Measurements from ENCODE around the gene TMEM238. TPM values are rescaled to one million over a fixed set of nuclear protein-coding genes. Genes with fewer than 3 reads are reported as not detected.

TMEM238 gene
- polyA plus RNA-seq, 1 of the 3 experiments (the other 2 are of a cell fraction): 0.12 TPM

DNA sequence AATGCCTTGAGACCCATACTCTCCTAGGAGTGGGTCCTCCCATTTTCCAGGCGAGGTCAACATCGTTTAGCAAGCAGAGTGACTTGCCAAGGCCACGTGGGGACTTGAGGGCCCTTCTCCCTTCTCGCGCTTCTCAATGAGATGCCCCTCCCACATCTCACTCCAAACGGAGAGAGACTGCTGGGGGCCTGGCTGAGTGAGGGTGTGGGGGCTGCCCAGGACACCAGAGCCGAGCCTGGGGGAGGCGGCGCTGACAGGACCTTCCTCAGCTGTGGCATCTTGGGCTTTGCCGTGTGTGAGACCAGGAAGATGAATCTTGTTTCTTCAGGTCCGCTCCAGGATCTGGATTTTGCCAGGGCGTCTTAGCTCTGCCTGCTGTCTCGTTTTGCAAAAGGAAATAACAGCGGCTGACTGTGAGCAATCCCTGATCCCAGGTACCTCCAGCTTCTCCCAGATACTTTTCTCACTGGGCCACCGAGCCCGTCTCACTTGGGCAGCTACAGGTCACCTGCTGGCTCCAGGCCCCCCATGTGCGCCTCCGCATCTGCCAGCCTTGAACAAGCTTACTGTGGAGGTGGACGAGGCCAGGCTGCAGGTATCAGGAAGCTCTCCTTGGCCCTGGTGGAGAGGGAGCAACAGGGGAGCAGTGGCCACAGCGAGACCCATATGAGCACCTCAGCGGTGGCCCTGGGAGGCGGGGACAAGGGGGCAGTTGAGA, 35.6 kb downstream of the TMEM238 start:
- 93% methylated on average over 22 of the region's 22 CpGs for WGBS (ENCODE audit: low lambda C conversion rate)
- POLR2A ChIA-PET: interaction anchor here (1.5 kb wide), 1 partner anchor 59 kb away, joined by 3 read pairs; the partner anchor contains the start of gene UBE2S
- Histone ChIP-seq H2AFZ (ENCODE audit: low read depth) (no peak overlapping the region), H3K4me3 (ENCODE audit: low read depth in 2 of 2, low read length in 1 of 2) (no peak overlapping the region), H3K4me2 (no peak overlapping the region), H3K9me3 (no peaks in the 10 kb centered on the region), H4K20me1 (ENCODE audit: insufficient read depth) (no peaks in the 10 kb centered on the region), H3K36me3 (replicated peaks in 1 of 2; ENCODE audit: control insufficient read depth in 1 of 2, insufficient read depth in 2 of 2, low read length in 1 of 2) (no peaks in the 10 kb centered on the region), H3K27ac (ENCODE audit: low read depth in 2 of 2, low read length in 1 of 2) (no peak overlapping the region), H3K9me2 (no peaks in the 10 kb centered on the region), H3K27me3 (ENCODE audit: insufficient read depth) (peaks cover 14% of the 10 kb centered on the region), H3F3A (replicated peaks; ENCODE audit: insufficient read depth) (peaks cover 6% of the 10 kb centered on the region), H3K9ac (no peak overlapping the region), H3K79me2 (ENCODE audit: insufficient read depth) (no peaks in the 10 kb centered on the region), H3K4me1 (ENCODE audit: control insufficient read depth in 1 of 2, insufficient read depth in 2 of 2, low read depth in 1 of 2, low read length in 1 of 2) (peaks cover 0 to 28% of the 10 kb centered on the region in 2 experiments; a peak in 1 of 4 replicates)
- no peak for DNase-seq
- TF ChIP-seq MXI1 (IDR thresholded peaks at IDR 0.05; ENCODE audit: low read depth, low read length) (no peak), FOXM1 (IDR thresholded peaks at IDR 0.05; ENCODE audit: low read depth) (no peak), MEF2A (IDR thresholded peaks at IDR 0.05; ENCODE audit: borderline replicate concordance, low read depth) (no peak), JUND (IDR thresholded peaks at IDR 0.05) (no peak), TAF1 (IDR thresholded peaks at IDR 0.05; ENCODE audit: borderline replicate concordance, low read depth, low read length) (no peak), SMC3 (IDR thresholded peaks at IDR 0.05; ENCODE audit: low read depth, low read length) (no peak)
- TF ChIP-seq, protein P1, sequence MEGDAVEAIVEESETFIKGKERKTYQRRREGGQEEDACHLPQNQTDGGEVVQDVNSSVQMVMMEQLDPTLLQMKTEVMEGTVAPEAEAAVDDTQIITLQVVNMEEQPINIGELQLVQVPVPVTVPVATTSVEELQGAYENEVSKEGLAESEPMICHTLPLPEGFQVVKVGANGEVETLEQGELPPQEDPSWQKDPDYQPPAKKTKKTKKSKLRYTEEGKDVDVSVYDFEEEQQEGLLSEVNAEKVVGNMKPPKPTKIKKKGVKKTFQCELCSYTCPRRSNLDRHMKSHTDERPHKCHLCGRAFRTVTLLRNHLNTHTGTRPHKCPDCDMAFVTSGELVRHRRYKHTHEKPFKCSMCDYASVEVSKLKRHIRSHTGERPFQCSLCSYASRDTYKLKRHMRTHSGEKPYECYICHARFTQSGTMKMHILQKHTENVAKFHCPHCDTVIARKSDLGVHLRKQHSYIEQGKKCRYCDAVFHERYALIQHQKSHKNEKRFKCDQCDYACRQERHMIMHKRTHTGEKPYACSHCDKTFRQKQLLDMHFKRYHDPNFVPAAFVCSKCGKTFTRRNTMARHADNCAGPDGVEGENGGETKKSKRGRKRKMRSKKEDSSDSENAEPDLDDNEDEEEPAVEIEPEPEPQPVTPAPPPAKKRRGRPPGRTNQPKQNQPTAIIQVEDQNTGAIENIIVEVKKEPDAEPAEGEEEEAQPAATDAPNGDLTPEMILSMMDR (IDR thresholded peaks at IDR 0.05): no peak
- TF ChIP-seq, protein P2, sequence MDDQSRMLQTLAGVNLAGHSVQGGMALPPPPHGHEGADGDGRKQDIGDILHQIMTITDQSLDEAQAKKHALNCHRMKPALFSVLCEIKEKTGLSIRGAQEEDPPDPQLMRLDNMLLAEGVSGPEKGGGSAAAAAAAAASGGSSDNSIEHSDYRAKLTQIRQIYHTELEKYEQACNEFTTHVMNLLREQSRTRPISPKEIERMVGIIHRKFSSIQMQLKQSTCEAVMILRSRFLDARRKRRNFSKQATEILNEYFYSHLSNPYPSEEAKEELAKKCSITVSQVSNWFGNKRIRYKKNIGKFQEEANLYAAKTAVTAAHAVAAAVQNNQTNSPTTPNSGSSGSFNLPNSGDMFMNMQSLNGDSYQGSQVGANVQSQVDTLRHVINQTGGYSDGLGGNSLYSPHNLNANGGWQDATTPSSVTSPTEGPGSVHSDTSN (IDR thresholded peaks at IDR 0.05): no peak
- TF ChIP-seq, protein P3, sequence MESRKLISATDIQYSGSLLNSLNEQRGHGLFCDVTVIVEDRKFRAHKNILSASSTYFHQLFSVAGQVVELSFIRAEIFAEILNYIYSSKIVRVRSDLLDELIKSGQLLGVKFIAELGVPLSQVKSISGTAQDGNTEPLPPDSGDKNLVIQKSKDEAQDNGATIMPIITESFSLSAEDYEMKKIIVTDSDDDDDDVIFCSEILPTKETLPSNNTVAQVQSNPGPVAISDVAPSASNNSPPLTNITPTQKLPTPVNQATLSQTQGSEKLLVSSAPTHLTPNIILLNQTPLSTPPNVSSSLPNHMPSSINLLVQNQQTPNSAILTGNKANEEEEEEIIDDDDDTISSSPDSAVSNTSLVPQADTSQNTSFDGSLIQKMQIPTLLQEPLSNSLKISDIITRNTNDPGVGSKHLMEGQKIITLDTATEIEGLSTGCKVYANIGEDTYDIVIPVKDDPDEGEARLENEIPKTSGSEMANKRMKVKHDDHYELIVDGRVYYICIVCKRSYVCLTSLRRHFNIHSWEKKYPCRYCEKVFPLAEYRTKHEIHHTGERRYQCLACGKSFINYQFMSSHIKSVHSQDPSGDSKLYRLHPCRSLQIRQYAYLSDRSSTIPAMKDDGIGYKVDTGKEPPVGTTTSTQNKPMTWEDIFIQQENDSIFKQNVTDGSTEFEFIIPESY (IDR thresholded peaks at IDR 0.05; ENCODE audit: borderline replicate concordance, low read depth): no peak
- TF ChIP-seq, protein P4, sequence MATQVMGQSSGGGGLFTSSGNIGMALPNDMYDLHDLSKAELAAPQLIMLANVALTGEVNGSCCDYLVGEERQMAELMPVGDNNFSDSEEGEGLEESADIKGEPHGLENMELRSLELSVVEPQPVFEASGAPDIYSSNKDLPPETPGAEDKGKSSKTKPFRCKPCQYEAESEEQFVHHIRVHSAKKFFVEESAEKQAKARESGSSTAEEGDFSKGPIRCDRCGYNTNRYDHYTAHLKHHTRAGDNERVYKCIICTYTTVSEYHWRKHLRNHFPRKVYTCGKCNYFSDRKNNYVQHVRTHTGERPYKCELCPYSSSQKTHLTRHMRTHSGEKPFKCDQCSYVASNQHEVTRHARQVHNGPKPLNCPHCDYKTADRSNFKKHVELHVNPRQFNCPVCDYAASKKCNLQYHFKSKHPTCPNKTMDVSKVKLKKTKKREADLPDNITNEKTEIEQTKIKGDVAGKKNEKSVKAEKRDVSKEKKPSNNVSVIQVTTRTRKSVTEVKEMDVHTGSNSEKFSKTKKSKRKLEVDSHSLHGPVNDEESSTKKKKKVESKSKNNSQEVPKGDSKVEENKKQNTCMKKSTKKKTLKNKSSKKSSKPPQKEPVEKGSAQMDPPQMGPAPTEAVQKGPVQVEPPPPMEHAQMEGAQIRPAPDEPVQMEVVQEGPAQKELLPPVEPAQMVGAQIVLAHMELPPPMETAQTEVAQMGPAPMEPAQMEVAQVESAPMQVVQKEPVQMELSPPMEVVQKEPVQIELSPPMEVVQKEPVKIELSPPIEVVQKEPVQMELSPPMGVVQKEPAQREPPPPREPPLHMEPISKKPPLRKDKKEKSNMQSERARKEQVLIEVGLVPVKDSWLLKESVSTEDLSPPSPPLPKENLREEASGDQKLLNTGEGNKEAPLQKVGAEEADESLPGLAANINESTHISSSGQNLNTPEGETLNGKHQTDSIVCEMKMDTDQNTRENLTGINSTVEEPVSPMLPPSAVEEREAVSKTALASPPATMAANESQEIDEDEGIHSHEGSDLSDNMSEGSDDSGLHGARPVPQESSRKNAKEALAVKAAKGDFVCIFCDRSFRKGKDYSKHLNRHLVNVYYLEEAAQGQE (IDR thresholded peaks at IDR 0.05; ENCODE audit: low read depth, low read length): no peak
- CTCF ChIA-PET: interaction anchor here (1.1 to 1.9 kb wide), 4 partner anchors 11 to 181 kb away, joined by 3 to 7 read pairs (median 3); no protein-coding TSS in a partner anchor
